Astrocyte (in vitro differentiated cells and primary cell): ENCODE results near the gene BBS9.

Experiments
- CTCF ChIP-seq: IDR thresholded peaks from 2 replicates; pipeline ENCODE4 v1.5.1; 2011; ENCODE audit warnings: low read depth, mild to moderate bottlenecking, inconsistent platforms, low read length, moderate library complexity; ENCODE audit not compliant: insufficient read depth
- EZH2 ChIP-seq: IDR thresholded peaks from 2 replicates; pipeline ENCODE4 v1.6.1; 2012; ENCODE audit warnings: mild to moderate bottlenecking, low read length, inconsistent platforms; ENCODE audit not compliant: insufficient read depth

DNA sequence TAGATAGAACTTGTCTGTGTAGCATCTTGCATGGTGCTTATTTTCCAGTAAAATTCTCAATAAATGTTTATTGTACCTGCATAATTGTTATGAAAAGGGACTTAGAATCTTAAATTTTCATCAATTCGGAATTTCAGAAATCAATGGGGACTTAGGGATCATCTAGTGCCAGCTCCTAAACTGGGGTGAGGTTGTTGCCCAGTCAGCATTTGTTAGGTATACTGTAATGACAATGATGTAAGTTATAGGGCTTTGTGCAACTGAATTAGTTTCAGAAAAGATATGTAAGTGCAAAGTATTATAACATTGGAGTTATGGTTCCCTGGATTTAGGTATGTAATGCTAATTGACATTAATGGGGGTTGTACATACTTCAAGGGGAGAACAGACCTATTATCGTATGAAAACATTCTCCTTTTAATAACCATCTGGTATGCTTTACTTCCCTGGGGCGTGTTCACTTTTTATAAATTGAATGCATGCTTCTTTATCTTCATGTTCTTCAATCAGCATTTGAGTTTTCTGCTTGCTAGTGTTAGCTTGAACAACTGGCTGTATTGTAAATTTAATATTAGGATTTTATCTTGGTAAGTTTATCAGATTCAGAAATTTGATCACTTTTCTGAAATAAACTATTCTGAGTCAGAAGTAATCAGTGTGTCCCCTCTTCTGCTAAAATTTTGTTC, 270.3 kb downstream of the BBS9 start:
- no peak for TF ChIP-seq CTCF
- no peak for TF ChIP-seq EZH2
